Right hindlimb (tissue), 1 donor: ENCODE results near the gene CNTNAP4.
A peak's percentile ranks its signal among the peaks of the same experiment; 100 is the strongest.

Source experiments
- DNase-seq: peaks from one replicate; pipeline ENCODE4 v3.0.0-alpha.2; 2018

Gene CNTNAP4

DNA sequence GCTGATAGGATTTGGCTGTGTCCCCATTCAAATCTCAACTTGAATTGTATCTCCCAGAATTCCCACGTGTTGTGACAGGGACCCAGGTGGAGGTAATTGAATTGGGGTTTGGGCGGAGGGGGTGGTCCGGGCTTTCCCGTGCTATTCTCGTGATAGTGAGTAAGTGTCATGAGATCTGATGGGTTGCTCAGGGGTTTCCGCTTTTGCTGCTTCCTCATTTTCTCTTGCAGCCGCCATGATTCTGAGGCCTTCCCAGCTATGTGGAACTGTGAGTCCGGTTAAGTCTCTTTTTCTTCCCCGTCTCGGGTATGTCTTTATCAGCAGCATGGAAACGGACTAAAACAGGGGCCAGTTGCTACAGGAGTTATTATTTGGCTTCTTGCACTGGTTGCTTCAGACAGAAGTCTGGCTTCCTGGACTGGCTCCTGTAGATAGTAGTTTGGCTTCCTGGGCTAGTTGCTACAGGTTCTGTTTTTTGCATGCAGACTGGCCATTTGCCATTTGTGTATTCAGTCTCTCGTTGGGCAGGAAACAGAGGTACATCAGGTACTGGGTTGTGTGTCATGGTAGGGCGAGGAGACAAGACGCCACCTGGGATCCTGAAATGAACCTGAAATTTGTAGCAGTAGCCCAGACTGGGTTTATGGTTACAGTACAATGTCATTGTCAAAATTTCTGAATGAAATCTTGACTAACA lies 32.6 kb downstream of the CNTNAP4 start:
- no peak for DNase-seq

DNA sequence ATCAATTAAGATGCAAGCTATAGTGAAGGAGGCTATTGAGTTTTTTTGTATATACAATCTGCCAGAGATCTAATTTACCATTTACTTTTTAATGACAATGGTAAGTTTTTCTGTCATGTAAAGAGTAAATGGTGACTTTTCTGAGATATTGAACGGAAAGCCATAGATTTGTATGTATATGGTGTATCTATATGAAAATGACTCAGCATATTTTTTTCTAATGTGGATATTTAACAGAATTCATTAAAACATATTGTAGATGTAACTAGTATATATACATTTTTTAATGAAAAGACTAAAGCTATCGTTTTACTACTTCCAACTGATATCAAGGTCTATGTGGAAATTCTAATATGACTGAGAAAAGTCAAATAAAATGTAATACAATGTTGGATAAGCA lies 34.1 kb downstream of the CNTNAP4 start:
- DNase-seq, result no peak

- DNase-seq, result no peak
Measured at GRCh38 chr16:76318565-76318964, 41.4 kb downstream of the CNTNAP4 start.

DNA sequence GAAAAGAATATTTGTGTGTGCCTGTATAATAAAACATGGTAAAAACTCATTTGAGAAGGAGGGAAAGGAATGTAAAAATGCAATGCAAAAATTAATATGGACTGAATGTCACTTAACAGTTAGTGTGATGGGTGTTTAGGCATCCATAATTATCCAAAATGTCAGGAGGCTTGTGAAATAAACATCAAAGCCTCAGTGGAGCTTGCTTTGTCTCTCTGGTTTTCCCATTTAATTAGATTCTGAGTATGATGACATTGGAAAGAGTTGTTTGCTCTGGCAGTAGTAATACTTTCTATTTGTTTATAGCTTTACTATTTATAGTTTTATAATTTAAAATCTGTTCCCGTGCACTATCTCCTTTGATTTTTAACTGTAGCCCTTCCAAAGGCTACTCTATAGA lies 51.9 kb downstream of the CNTNAP4 start:
- no peak for DNase-seq

DNA sequence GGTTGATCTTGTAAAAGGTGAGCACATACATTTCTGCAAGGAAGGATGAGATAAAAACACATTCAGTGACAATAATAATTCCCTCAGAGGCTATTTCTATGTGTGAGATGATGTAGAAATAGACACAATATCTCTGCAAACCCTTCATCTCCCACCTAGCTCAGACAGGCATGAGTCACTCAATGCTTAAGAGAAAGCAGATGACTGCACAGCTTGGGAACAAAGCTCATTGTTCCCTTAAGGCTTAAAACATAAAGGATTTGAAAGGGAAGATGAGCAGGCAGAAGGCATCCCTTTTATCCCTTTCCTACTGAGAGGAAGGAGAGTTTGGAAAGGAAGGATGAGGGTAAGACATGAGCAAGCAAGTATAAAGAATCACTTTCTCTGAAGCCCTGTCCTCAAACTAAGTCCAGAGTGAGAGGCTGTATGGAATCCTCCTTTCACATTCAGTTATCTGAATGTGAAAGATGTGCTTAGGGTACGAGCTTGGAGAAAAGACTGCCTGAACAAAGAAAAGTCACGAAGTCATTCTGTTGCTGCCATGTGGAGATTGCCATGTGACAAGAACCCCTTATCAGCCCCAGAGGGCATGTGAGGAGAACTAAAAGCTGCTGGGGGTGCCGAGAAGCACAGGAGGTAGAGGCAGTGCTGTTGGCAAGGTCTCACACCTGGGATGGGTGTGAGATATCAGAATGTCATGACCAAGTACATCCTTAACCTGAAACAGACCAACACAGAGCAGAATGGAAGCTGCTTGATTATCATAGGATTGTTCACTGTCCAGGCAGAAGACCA lies 58.2 kb downstream of the CNTNAP4 start:
- no peak for DNase-seq

- no peak for DNase-seq
Measured at GRCh38 chr16:76336112-76336511, 58.9 kb downstream of the CNTNAP4 start.

- DNase-seq, result no peak
Measured at GRCh38 chr16:76338472-76338871, 61.3 kb downstream of the CNTNAP4 start.

- DNase-seq, result peak; percentile 18
Measured at GRCh38 chr16:76343769-76344168, 66.6 kb downstream of the CNTNAP4 start.

DNA sequence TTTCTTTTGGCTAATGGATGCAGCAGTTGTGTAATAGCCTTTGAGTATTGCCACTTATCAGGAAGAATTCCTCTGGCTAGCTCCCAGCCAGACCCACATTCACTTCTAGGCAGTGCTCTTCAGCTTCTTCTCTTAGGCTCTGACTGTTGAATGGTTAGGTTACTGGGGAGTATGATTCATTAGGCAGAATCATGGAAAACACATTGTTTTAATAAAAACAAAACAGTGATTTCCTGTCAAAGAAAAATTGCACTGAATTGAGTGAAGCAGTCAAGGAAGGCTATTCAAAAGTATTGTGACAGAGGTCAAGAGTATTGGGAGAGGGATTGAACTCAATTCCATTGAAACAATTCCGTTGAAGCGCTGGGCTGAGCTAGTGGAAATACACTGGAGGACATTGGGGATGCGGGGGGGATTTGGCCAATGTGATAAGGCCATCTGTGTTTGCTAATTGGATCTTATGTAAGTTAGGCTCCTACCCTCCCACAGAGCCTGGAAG lies 68.0 kb downstream of the CNTNAP4 start:
- DNase-seq, result peak; percentile 24

- no peak for DNase-seq
Measured at GRCh38 chr16:76346210-76346609, 69.0 kb downstream of the CNTNAP4 start.

- DNase-seq, result no peak
Measured at GRCh38 chr16:76351441-76351840, 74.2 kb downstream of the CNTNAP4 start.

GRCh38 chr16:76360404-76360803 lies 83.2 kb downstream of the CNTNAP4 start:
- DNase-seq, result no peak

- no peak for DNase-seq
Measured at GRCh38 chr16:76370344-76370743, 93.1 kb downstream of the CNTNAP4 start.

DNA sequence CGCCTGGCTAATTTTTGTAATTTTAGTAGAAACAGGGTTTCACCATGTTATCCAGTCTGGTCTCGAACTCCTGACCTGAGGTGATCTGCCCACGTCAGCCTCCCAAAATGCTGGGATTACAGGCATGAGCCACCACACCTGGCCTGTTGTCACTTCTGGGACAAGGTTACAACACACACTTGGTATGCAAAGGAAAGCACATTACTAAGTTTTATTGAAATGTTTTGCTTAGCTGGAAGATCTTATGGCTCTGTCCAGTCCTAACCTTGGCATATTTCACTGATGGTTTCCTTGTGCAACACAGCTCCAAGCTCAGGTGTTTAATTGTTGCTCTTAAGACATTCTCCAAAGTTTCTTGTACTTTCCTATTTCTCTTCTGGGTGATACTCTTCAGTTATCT lies 94.2 kb downstream of the CNTNAP4 start:
- DNase-seq, result no peak

DNA sequence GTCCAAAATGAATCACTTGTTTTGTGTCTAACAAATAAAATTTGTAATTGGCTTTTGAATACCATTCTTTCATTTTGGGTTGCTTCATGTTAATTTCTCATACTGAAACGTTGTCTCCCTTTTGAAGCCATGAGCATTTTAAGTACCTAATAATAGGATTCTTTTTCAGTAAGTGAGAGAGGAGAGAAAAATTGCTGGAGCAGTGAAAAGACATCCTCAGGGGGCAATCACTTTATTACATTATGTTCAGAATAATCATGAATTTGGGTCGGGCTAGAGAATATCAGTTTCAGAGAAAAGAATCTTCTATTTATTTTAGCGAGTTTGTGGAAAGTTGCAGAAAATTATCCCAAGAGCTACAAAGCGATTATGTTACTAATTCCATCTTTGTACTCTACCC lies 96.8 kb downstream of the CNTNAP4 start:
- DNase-seq, result no peak

DNA sequence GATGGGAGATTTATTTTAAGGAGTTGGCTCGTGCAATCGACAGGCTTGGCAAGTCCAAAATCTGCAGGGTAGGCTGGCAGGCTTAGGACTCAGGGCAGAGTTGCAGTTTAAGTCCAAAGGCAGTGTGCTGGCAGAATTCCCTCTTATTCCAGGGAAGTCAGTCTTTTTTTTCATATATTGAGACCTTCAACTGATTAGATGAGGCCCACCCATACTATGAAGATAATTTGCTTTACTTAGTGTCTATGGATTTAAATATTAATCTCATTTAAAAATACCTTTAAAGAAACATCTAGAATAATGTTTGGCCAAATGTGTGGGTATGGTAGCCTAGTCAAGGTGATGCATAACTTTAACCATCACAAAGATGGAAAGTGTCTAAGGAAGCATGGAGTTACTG lies 99.8 kb downstream of the CNTNAP4 start:
- DNase-seq, result no peak

GRCh38 chr16:76378020-76378419 lies 100.8 kb downstream of the CNTNAP4 start:
- no peak for DNase-seq

DNA sequence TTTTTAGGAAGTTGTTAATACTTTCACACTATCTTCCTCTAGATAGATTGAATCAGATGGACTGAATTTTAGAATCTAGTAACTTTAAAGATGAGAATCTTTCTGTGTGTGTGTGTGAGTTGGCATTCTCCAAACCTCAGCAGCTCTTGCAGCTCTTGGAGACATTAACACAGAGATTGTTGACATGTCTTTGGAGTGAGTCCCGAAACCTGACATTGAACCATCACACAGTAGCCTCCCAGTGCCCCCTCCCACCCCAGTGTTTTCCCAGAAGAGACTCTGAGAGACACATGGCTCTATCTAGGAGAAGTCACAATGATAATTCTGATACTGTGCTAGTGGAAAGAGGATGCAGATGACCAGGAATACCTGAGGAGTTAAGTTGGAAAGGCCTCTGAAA lies 103.9 kb downstream of the CNTNAP4 start:
- DNase-seq, result no peak

DNA sequence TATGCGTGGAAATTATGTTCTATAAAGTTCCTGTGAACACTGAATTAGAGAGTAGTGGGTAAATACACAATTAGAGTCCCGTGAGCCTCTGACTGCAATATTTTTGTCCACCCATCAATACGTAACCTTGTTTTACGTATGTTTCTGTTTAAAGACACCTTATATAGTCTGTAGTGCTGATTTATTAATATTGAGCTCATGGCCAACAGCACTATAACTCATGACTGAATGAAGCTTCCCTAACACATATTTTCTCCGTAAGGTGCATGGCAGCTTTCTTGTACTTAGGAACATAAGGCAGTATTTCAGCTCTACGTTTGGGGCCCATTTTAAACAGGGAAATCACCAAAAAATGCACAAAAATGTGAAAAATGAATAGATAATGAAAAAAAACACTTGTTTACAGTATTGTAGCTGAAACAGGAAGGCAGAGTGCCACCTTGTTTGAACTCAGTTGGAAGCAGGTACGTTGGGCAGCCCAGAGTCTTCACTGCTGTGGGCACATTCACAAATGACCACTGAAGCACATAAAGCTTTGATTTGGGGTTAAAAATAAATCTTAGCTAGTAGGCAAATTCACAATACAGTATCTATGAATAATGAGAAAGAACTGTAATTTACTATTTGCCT lies 108.5 kb downstream of the CNTNAP4 start:
- no peak for DNase-seq

DNA sequence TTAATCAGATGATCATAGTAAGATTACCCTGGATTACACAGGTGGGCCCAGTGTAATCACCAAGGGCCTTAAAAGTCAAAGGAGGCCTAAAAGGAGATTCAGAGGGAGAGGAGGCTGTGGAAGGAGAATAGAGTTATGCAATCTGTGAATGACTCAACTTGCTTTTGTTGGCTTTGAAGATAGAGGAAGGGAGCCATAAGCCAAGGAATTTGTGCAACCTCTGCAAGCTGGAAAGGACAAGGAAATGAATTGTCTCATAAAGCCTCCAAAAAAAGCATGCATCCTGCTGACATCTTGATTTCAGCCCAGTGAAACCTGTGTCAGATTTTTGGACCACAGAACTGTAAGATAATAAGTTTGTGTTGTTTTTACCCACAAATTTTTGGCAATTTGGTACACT lies 109.6 kb downstream of the CNTNAP4 start:
- DNase-seq, result no peak

DNA sequence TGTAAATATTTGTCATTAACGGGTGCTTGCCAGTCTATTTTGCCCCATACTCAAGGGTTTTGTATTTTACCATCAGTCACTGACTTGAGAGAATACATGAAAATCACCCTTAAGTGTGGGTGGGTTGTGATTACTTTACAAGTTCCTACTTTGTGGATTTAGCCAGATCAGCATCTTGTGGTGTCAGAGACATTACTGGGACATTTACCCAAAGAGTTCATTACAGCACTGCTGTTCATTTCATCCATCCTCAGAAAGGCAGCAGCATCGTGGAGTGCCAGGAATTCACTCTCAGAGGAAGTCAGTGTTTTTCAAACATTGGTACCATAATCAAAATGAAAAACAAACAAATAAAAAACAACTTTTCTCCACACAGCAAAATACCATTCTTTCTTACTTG lies 110.8 kb downstream of the CNTNAP4 start:
- no peak for DNase-seq

DNA sequence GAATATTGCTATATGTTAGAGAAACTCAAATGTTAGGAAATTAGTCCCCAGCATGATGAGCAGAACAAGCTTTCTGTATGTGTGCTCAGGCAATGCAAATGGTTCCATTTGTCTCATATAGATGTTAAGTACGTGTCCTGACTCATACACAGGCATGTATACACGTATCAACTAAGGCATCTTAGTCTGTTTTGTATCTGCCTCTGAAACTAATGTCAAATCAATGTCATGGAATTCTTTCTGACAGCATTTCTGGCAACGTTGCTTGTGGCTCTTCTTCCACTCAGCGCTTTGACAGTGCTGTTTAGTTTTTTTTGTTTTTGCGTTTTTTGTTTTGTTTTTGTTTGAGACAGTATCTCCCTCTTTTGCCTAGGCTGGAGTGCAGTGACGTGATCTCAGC lies 111.9 kb downstream of the CNTNAP4 start:
- DNase-seq, result no peak

GRCh38 chr16:76390476-76390875 lies 113.3 kb downstream of the CNTNAP4 start:
- no peak for DNase-seq

- DNase-seq, result no peak
Measured at GRCh38 chr16:76396977-76397376, 119.8 kb downstream of the CNTNAP4 start.
